ENCODE results near the gene NT5DC2.

The NT5DC2 gene

GRCh38 chr3:52525680-52526561, 7.7 kb downstream of the NT5DC2 start:
- no peak overlapping the region for H3K4me3 ChIP-seq (ENCODE audit: low read depth, low read length)
- POLR2A ChIA-PET = interaction anchor here (0.8 kb wide), 1 partner anchor 10 kb away, joined by 3 read pairs; no protein-coding TSS in a partner anchor
- TF ChIP-seq CTCF (IDR thresholded peaks at IDR 0.05; ENCODE audit: insufficient read depth, low read length, missing control alignments) = no peak
- CTCF ChIA-PET = no interaction called here
- DNase-seq (ENCODE audit: low read depth, low spot score) = no peak

DNA sequence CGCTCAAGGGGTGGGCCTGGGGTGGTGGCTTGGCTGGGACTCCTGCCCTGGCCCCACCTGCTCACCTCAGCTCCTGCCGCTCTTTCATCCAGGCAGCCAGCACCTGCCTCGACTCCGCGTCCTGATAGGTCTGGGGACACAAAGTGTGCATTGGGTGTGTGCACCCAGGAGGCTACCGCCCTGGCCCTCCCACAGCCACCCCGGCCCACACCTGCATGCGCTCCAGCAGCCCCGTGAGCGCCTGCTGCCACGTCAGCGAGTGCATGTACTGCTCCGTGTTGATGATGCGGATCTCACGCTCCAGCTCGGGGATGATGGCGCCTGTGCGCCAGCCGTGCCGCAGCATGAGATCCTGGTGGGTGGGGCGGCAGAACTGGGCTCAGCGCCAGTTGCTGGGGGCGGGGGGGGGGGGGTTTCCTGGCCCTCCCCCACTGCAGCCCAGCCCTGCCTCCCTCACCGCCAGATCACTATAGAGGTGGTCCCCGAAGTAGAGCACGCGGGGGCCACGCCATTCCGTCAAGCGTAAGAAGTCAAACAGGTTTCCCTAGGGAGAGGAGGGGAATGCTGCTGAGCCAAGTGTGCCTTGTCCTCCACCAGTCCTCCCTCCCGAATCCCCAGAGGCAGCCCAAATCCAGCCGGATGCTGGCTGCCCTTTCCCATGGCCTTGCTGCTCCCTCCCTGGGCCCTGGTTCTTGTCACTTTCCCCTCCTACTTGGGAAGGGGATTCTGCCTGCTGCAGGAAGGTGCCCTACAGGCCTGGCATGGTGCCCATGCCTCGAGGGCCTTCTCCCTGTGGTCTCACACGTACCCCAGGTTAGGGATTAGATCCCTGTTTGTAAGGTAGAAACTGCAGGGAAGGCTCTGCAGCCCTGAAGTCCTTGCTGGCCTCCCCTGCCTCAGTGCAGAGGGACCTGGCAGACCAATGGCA, 8.6 kb downstream of the NT5DC2 start:
- ChIA-PET CTCF (no interaction called here), POLR2A (no interaction called here)
- no peak for DNase-seq (ENCODE audit: low read depth, low spot score)
- TF ChIP-seq CTCF (IDR thresholded peaks at IDR 0.05; ENCODE audit: insufficient read depth, low read length, missing control alignments) = no peak
- H3K4me3 ChIP-seq (ENCODE audit: low read depth, low read length) = no peak overlapping the region

- DNase-seq (ENCODE audit: low read depth, low spot score) = no peak
- TF ChIP-seq CTCF (IDR thresholded peaks at IDR 0.05; ENCODE audit: insufficient read depth, low read length, missing control alignments) = no peak
- ChIA-PET CTCF (no interaction called here), POLR2A (no interaction called here)
- H3K4me3 ChIP-seq (ENCODE audit: low read depth, low read length) = no peak overlapping the region
These were observed 9.4 kb downstream of the NT5DC2 start for GRCh38 chr3:52524258-52524751.

GRCh38 chr3:52523386-52524257, 10.0 kb downstream of the NT5DC2 start:
- ChIA-PET POLR2A (interaction anchor here (1.2 kb wide), 1 partner anchor 28 kb away, joined by 3 read pairs; no protein-coding TSS in a partner anchor), CTCF (no interaction called here)
- H3K4me3 ChIP-seq (ENCODE audit: low read depth, low read length) = no peak overlapping the region
- no peak for DNase-seq (ENCODE audit: low read depth, low spot score)
- TF ChIP-seq CTCF (IDR thresholded peaks at IDR 0.05; ENCODE audit: insufficient read depth, low read length, missing control alignments) = no peak

DNA sequence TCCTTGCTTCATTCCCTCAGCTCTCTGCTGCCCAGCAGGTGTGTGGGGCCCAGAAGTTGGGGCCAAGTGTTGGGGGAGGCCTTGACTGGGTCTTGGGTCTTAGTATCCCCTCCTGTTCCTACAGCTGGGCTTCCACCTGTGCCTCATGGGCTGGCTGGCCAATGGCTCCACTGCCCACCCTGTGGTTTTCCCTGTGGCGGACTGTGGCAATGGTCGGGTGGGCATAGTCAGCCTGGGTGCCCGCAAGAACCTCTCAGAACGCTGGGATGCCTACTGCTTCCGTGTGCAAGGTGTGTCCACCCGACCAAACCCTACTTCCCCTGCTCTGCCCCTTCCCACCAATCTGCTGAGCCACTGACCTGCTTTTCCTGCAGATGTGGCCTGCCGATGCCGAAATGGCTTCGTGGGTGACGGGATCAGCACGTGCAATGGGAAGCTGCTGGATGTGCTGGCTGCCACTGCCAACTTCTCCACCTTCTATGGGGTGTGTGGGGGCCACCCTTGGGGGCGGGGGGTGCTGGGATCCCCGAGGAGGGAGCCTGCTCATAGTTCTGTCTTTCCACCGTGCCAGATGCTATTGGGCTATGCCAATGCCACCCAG, 10.9 kb downstream of the NT5DC2 start:
- no peak for TF ChIP-seq CTCF (IDR thresholded peaks at IDR 0.05; ENCODE audit: insufficient read depth, low read length, missing control alignments)
- CTCF ChIA-PET = no interaction called here
- no peak overlapping the region for H3K4me3 ChIP-seq (ENCODE audit: low read depth, low read length)
- POLR2A ChIA-PET = interaction anchor here (1.2 kb wide), 1 partner anchor 27 kb away, joined by 3 read pairs; no protein-coding TSS in a partner anchor
- no peak for DNase-seq (ENCODE audit: low read depth, low spot score)

Measured in AG04449 (cell line).